ENCODE measurements around the gene CCDC141. TPM values are rescaled to one million over a fixed set of nuclear protein-coding genes. Genes with fewer than 3 reads are reported as not detected.

Gene CCDC141
- total RNA-seq, 4 donors from 2014 or later = 1.1 to 11.6 (median 5.0) TPM

DNA sequence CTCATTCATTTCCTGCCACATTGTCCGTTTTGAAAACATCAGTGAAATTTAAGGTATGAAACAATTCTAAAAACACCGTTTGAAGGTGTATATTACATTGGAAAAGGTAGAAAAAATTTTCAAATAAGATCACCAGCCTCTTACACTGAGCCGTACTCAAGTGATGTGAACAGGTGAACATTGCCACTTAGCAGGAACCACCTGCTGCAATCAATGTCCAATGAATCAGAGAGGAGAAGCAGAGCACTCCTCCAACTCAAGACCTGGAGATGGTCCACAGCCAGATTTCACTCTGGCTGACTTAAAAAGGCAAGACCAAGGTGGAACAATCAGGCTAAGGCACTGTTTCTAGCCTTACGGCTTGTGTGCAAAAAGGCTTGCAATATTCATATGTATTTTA, 132.4 kb downstream of the CCDC141 start:
- Histone ChIP-seq H3K9me3 (no peaks in the 10 kb centered on the region), H3K27me3 (no peaks in the 10 kb centered on the region), H3K4me3 (no peak overlapping the region), H3K4me1 (no peaks in the 10 kb centered on the region), H3K27ac (no peak overlapping the region), H3K36me3 (no peaks in the 10 kb centered on the region)
- TF ChIP-seq, protein P1, sequence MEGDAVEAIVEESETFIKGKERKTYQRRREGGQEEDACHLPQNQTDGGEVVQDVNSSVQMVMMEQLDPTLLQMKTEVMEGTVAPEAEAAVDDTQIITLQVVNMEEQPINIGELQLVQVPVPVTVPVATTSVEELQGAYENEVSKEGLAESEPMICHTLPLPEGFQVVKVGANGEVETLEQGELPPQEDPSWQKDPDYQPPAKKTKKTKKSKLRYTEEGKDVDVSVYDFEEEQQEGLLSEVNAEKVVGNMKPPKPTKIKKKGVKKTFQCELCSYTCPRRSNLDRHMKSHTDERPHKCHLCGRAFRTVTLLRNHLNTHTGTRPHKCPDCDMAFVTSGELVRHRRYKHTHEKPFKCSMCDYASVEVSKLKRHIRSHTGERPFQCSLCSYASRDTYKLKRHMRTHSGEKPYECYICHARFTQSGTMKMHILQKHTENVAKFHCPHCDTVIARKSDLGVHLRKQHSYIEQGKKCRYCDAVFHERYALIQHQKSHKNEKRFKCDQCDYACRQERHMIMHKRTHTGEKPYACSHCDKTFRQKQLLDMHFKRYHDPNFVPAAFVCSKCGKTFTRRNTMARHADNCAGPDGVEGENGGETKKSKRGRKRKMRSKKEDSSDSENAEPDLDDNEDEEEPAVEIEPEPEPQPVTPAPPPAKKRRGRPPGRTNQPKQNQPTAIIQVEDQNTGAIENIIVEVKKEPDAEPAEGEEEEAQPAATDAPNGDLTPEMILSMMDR (IDR thresholded peaks at IDR 0.05) = no peak
- TF ChIP-seq POLR2A (IDR thresholded peaks at IDR 0.05) = no peak
- DNase-seq = no peak

- no peak overlapping the region for H3K4me3 ChIP-seq
- no peaks in the 10 kb centered on the region for H3K9me3 ChIP-seq
- H3K27ac ChIP-seq = no peak overlapping the region
- no peaks in the 10 kb centered on the region for H3K4me1 ChIP-seq
- H3K36me3 ChIP-seq = no peaks in the 10 kb centered on the region
- H3K27me3 ChIP-seq = no peaks in the 10 kb centered on the region
- TF ChIP-seq, protein P1 (IDR thresholded peaks at IDR 0.05) = no peak
- no peak for TF ChIP-seq POLR2A (IDR thresholded peaks at IDR 0.05)
- DNase-seq = no peak
These were observed 134.3 kb downstream of the CCDC141 start for GRCh38 chr2:178915423-178916173.

DNA sequence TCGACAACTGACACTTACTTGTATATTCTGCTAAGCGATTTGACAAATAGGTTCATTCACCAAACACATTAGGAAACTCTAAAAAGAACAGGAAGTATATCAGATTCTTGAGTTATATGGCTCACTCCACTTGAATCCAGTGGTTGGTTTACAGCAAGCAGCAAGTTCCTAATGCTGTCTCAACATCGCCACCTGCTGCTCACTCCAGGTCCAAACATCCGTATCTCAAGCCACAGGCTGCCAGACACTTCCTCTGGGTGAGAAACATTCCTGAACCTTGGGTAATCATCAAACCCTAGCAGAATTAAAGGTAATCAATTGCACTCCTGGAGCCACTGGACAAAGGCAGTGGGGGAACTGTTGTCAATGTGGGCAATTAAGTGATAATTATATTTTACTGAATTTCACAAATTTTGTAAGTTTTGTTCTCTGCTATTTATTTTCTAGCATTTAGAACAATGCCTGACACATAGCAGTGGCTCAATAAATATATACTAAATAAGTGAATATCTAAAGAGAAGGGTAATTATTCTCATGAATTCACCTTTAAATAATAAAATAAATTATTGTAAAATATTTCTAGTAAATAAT, 135.6 kb downstream of the CCDC141 start:
- no peaks in the 10 kb centered on the region for H3K4me1 ChIP-seq
- no peak overlapping the region for H3K4me3 ChIP-seq
- H3K9me3 ChIP-seq = no peaks in the 10 kb centered on the region
- no peaks in the 10 kb centered on the region for H3K27me3 ChIP-seq
- peak; percentile 60 to 91 (median 76) for DNase-seq
- TF ChIP-seq, protein P1 (IDR thresholded peaks at IDR 0.05) = peak in 5 of 6 experiments; percentile 14 to 68 (median 67)
- no peak for TF ChIP-seq POLR2A (IDR thresholded peaks at IDR 0.05)
- no peaks in the 10 kb centered on the region for H3K36me3 ChIP-seq
- no peak overlapping the region for H3K27ac ChIP-seq

DNA sequence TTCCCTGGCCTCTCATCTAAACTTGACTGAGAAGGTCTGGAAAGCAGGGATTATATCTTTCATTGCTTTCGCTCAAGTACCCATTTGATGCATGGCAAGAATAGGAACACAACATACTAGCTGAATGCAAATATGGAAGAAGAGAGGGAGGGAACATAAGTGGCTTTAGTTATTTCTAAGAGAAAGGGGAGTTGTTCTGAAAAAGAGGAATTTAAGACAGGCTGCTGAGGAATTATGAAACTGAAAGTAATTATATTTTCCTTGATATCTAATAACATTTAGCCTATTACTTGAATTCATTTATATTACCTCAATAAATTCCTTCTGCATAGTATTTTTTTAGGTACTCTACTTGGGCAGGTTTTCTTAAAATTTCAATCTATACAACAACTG, 136.9 kb downstream of the CCDC141 start:
- H3K36me3 ChIP-seq = no peaks in the 10 kb centered on the region
- no peak for DNase-seq
- H3K27me3 ChIP-seq = no peaks in the 10 kb centered on the region
- H3K4me3 ChIP-seq = no peak overlapping the region
- TF ChIP-seq, protein P1 (IDR thresholded peaks at IDR 0.05) = no peak
- no peak for TF ChIP-seq POLR2A (IDR thresholded peaks at IDR 0.05)
- no peak overlapping the region for H3K27ac ChIP-seq
- no peaks in the 10 kb centered on the region for H3K4me1 ChIP-seq
- H3K9me3 ChIP-seq = no peaks in the 10 kb centered on the region

GRCh38 chr2:178912416-178913048, 137.4 kb downstream of the CCDC141 start:
- no peaks in the 10 kb centered on the region for H3K36me3 ChIP-seq
- H3K27ac ChIP-seq = no peak overlapping the region
- no peaks in the 10 kb centered on the region for H3K27me3 ChIP-seq
- DNase-seq = no peak
- no peak for TF ChIP-seq POLR2A (IDR thresholded peaks at IDR 0.05)
- TF ChIP-seq, protein P1 (IDR thresholded peaks at IDR 0.05) = no peak
- H3K9me3 ChIP-seq = no peaks in the 10 kb centered on the region
- no peak overlapping the region for H3K4me3 ChIP-seq
- no peaks in the 10 kb centered on the region for H3K4me1 ChIP-seq

Measured in Peyer's patch (tissue), 4 donors.